ENCODE measurements around the gene MRPL38.
"Not testable (repeated sequence)": the region's sequence is repeated elsewhere in the genome, so short reads cannot be mapped to it uniquely, and the experiment has no call there.

The MRPL38 gene

GRCh38 chr17:75874323-75875181, 30.1 kb downstream of the MRPL38 start:
- no peak overlapping the region for H3K27ac ChIP-seq

GRCh38 chr17:75873587-75874322, 30.9 kb downstream of the MRPL38 start:
- TF ChIP-seq, protein P1, sequence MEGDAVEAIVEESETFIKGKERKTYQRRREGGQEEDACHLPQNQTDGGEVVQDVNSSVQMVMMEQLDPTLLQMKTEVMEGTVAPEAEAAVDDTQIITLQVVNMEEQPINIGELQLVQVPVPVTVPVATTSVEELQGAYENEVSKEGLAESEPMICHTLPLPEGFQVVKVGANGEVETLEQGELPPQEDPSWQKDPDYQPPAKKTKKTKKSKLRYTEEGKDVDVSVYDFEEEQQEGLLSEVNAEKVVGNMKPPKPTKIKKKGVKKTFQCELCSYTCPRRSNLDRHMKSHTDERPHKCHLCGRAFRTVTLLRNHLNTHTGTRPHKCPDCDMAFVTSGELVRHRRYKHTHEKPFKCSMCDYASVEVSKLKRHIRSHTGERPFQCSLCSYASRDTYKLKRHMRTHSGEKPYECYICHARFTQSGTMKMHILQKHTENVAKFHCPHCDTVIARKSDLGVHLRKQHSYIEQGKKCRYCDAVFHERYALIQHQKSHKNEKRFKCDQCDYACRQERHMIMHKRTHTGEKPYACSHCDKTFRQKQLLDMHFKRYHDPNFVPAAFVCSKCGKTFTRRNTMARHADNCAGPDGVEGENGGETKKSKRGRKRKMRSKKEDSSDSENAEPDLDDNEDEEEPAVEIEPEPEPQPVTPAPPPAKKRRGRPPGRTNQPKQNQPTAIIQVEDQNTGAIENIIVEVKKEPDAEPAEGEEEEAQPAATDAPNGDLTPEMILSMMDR (conservative IDR thresholded peaks at IDR 0.05), result no peak
- TF ChIP-seq ZFX (IDR thresholded peaks at IDR 0.05), result no peak
- peak overlapping the region; percentile 52 for H3K27ac ChIP-seq

More at GRCh38 chr17:75874323-75875181, 30.1 kb downstream of the MRPL38 start:
- TF ChIP-seq ZFX (IDR thresholded peaks at IDR 0.05), result no peak
- TF ChIP-seq, protein P1 (conservative IDR thresholded peaks at IDR 0.05), result no peak

- 0 out of 2 replicates have a peak, but pooled peaks have one; percentile 20 for TF ChIP-seq ZFX (IDR thresholded peaks at IDR 0.05)
- TF ChIP-seq, protein P1 (conservative IDR thresholded peaks at IDR 0.05), result no peak
- H3K27ac ChIP-seq, result peak overlapping the region; percentile 52
Measured at GRCh38 chr17:75872434-75873351, 32.0 kb downstream of the MRPL38 start.

- not testable (repeated sequence) for H3K27ac ChIP-seq
Measured at GRCh38 chr17:75870228-75870627, 34.5 kb downstream of the MRPL38 start.

GRCh38 chr17:75869282-75870141, 35.2 kb downstream of the MRPL38 start:
- TF ChIP-seq ZFX (IDR thresholded peaks at IDR 0.05), result no peak
- TF ChIP-seq, protein P1 (conservative IDR thresholded peaks at IDR 0.05), result no peak
- no peak overlapping the region for H3K27ac ChIP-seq

GRCh38 chr17:75868730-75869281, 35.9 kb downstream of the MRPL38 start:
- not testable (repeated sequence) for H3K27ac ChIP-seq

DNA sequence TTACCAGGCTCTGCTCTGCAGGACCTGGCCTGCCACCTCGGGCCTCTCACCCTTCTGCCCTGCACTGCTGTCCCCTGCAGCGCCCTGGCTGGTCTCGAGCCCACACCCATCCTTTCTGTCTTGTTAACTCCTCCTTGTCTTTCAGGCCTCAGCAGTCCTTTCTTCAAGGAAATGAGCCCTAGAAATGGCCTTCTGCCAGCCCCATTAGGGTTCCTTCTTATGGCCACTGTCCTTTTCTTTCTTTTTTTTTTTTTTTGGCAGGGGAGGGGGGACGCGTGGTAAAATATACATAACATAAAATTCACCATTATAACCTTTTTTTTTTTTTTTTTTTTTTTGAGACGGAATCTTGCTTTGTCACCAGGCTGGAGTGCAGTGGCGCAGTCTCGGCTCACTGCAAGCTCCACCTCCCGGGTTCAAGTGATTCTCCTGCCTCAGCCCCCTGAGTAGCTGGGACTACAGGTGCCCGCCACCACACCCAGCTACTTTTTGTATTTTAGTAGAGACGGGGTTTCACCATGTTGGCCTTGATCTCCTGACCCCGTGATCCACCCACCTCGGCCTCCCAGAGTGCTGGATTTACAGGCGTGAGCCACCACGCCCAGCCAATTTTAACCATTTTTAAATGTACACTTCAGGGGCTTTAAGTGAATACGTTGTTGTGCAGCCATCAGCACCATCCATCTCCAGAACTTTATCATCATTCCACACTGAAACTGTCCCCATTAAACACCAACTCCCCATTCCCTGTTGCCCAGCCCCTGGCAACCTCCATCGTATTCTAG, 39.1 kb downstream of the MRPL38 start:
- not testable (repeated sequence) for H3K27ac ChIP-seq

DNA sequence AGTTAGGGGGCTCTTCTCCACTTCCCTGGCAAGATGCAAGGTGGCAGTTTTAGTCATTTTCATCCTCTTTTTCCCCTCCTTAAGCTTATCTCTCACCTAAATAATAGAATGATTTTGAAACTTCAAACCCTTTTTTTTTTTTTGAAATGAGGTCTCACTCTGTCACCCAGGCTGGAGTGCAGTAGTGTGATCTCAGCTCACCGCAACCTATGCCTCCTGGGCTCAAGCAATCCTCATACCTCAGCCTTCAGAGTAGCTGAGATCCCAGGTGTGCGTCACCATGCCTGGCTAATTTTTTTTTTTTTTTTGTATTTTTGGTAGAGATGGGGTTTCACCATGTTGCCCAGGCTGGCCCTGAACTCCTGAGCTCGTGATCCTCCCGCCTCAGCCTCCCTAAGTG, 39.8 kb downstream of the MRPL38 start:
- not testable (repeated sequence) for H3K27ac ChIP-seq
